ENCODE measurements around the gene SIGLEC1.

DNA sequence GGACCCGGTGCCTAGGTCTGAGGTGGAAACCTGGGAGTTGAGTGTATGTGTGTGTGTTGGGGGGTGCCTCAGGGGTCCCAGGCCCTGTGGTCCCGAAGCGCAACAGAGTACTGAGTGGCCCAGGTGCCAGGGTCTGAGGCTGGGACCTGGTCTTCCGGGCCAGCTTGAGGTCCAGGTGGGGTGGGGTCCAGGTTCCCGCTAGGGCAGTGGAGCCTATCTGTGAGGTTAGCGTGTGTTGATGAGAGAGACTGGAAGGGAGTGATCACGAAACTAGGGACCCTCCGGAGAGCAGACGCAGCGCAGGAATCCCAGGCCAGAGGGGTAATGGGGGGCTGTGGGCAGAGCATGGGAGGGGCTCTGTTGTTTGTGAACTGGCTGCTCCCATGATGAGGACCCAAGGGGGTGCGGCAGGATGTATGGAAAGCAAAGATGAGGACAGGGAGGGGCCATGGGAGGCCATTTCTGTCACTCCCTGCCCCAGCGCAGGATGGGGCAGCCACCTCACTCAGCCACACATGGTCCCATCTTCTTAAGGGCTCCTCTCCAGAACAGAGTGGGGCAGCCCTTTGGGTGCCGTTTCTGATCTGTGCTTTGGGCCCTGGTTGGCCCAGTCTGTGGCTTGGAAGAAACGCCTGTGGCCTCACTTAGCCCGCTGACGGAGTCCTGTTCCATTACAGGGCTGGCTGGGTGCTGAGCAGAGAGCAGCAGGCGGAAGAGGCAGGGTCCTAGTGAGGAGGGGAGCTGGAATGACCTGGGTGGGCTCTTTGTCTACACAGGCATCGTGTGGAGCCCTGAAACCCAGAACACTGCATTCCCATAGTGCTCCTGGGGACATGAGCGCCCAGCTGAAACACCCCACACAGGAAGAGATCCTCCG is 21.0 kb upstream of the SIGLEC1 start:
- TF ChIP-seq, protein P1, sequence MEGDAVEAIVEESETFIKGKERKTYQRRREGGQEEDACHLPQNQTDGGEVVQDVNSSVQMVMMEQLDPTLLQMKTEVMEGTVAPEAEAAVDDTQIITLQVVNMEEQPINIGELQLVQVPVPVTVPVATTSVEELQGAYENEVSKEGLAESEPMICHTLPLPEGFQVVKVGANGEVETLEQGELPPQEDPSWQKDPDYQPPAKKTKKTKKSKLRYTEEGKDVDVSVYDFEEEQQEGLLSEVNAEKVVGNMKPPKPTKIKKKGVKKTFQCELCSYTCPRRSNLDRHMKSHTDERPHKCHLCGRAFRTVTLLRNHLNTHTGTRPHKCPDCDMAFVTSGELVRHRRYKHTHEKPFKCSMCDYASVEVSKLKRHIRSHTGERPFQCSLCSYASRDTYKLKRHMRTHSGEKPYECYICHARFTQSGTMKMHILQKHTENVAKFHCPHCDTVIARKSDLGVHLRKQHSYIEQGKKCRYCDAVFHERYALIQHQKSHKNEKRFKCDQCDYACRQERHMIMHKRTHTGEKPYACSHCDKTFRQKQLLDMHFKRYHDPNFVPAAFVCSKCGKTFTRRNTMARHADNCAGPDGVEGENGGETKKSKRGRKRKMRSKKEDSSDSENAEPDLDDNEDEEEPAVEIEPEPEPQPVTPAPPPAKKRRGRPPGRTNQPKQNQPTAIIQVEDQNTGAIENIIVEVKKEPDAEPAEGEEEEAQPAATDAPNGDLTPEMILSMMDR (IDR thresholded peaks at IDR 0.05 in 4 of 5, conservative IDR thresholded peaks at IDR 0.05 in 1 of 5): no peak
- TF ChIP-seq POLR2A (IDR thresholded peaks at IDR 0.05): no peak
